T-helper 17 cell (primary cell): ENCODE data around the gene TSLP. TPM values are rescaled to one million over a fixed set of nuclear protein-coding genes. Genes with fewer than 3 reads are reported as not detected.

Source experiments
- ATAC-seq: fragments of 150-1000 bp; cut with Tn5 transposase; 2 replicates; pipeline ENCODE4 v1.10.0; 2021; ENCODE audit warnings: mild to moderate bottlenecking, moderate library complexity
- DNase-seq, 3 donors: peaks; one replicate each; pipeline versions ENCODE4 v3.0.0 to v3.0.0-alpha.2; 2020 to 2021
- H3K9me3 ChIP-seq: one replicate; pipeline ENCODE4 v1.7.0; 2013; ENCODE audit warnings: low read length, mild to moderate bottlenecking; ENCODE audit not compliant: control insufficient read depth, poor library complexity, severe bottlenecking
- H3K27ac Mint-ChIP-seq: one replicate; pipeline ENCODE4 v1.8.0; 2022; ENCODE audit warnings: mild to moderate bottlenecking, moderate library complexity, mixed read lengths
- H3K27me3 Mint-ChIP-seq: one replicate; pipeline ENCODE4 v1.8.0; 2022; ENCODE audit warnings: mixed read lengths
- H3K36me3 Mint-ChIP-seq: one replicate; pipeline ENCODE4 v1.8.0; 2022; ENCODE audit warnings: low read depth, mixed read lengths
- H3K4me1 Mint-ChIP-seq: one replicate; pipeline ENCODE4 v1.8.0; 2022; ENCODE audit warnings: mild to moderate bottlenecking, mixed read lengths
- H3K4me3 Mint-ChIP-seq: one replicate; pipeline ENCODE4 v1.8.0; 2022; ENCODE audit warnings: mild to moderate bottlenecking, moderate library complexity, mixed read lengths
- total RNA-seq, 4 donors: library from RNA in 2 of 4; stranded (reverse) in 2 of 4; gene quantifications; one replicate each; pipeline ENCODE4 v1.2.3 and lab custom pipeline; 2022 to 2026

TSLP gene
- total RNA-seq (not detected), total RNA-seq (lab: John Stamatoyannopoulos, UW) (0 reads per million in 2 donors)

DNA sequence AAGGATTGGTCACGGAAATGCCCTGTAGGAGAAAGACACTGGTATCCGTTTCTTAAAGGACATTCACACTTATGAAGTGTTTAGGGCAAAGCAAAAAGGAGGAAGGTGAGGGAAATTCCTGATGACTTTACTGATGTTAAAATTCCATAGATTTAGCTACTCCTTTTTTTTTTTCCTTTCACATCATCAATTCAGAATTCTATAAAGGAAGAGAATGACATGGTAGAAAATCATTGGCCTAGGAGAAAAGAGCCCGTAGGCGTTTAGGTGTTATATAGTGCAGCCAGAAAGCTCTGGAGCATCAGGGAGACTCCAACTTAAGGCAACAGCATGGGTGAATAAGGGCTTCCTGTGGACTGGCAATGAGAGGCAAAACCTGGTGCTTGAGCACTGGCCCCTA, at the start of gene TSLP:
Gene TSLP, plus strand, starts transcription at position 301 of the 400 bp plus-strand sequence. CDS start 178 bp downstream, outside the sequence.
- no peak within 1 kb of the TSS for H3K27ac Mint-ChIP-seq

DNA sequence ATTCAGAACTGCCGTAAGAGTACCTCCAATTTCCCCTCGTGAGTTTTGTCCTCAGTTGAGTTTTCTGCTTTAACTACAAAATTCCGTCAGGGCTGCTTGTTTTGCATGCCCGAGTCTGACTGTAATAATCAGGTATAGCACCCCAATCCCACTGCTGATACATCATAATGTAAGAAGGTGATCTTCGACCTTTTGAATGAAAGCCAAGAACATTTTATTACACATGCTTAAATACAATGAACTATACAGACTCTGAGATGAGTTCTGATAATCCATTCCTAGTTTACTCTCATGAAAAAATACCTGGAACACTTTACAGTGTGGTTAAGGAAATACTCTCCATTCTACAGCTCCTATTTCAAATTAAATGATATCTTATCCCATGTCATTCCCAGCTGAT, 49.2 kb upstream of the TSLP start:
- H3K4me3 Mint-ChIP-seq, result no peak overlapping the region
- ATAC-seq, result no peak

More for the DNA sequence above, at the start of gene TSLP:
- Mint-ChIP-seq H3K36me3 (peaks cover 7% of the 10 kb centered on the region), H3K4me3 (peak within 1 kb of the TSS; percentile 97), H3K4me1 (peaks cover 24% of the 10 kb centered on the region), H3K27me3 (peaks cover 93% of the 10 kb centered on the region)
- DNase-seq (no peak), ATAC-seq (no peak)
- no peaks in the 10 kb centered on the region for H3K9me3 ChIP-seq

DNA sequence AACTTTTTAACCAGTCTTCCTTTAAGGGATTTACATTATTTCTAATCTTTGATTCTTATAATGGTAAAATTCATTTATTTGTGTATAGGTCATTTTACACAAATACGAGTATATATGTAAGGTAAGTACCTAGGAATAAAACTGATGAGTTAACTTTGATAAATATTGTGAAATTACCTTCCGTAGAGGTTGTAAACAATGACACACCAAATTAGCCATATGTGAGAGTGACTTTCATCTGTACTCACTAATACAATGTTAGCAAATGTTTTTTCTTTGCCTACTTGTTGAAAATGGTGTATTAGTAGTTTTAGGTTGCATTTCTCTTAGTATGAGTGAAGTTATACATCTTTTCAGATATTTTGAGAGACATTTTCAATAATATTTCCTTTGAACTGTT, 42.6 kb upstream of the TSLP start:
- Mint-ChIP-seq H3K4me3 (no peak overlapping the region), H3K27ac (no peak overlapping the region), H3K36me3 (no peaks in the 10 kb centered on the region), H3K4me1 (no peaks in the 10 kb centered on the region), H3K27me3 (peaks cover 11% of the 10 kb centered on the region)
- ATAC-seq (no peak), DNase-seq (no peak)
- no peaks in the 10 kb centered on the region for H3K9me3 ChIP-seq

More for the DNA sequence above, 49.2 kb upstream of the TSLP start:
- Mint-ChIP-seq H3K4me1 (no peaks in the 10 kb centered on the region), H3K27ac (no peak overlapping the region), H3K36me3 (no peaks in the 10 kb centered on the region), H3K27me3 (peaks cover 28% of the 10 kb centered on the region)
- DNase-seq, result no peak
- no peaks in the 10 kb centered on the region for H3K9me3 ChIP-seq

DNA sequence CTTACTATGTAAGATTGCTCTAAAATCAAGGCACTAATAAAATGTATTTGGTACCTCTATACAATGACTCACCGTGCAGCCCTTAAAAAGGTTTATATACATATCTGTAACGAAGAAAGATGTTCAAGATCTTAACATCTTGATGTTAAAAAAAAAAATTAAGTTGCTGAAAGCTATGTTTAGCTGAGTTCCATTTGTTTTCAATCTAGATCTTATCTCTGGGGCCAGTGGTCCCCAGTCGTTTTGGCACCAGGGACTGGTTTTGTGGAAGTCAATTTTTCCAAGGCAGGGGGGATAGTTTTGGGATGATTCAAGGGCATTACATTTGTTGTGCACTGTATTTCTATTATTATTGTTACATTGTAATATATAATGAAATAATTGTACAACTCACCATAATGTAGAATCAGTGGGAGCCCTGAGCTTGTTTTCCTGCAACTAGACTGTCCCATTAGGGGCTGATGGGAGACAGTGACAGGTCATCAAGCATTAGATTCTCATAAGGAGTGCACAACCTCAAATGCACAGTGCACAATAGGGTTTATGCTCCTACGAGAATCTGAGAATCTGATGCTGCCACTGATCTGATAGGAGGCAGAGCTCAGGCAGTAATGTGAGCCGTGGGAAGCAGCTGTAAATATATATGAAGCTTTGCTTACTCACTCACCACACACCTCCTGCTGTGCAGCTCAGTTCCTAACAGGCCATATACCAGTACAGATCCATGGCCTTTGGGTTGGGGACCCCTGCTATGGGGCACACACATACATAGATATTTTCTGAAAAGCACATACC, 27.6 kb upstream of the TSLP start:
- no peak overlapping the region for H3K4me3 Mint-ChIP-seq
- DNase-seq (no peak), ATAC-seq (no peak)
- no peaks in the 10 kb centered on the region for H3K36me3 Mint-ChIP-seq
- no peak overlapping the region for H3K27ac Mint-ChIP-seq
- H3K9me3 ChIP-seq, result no peaks in the 10 kb centered on the region
- H3K4me1 Mint-ChIP-seq, result no peaks in the 10 kb centered on the region
- peaks cover 7% of the 10 kb centered on the region for H3K27me3 Mint-ChIP-seq

DNA sequence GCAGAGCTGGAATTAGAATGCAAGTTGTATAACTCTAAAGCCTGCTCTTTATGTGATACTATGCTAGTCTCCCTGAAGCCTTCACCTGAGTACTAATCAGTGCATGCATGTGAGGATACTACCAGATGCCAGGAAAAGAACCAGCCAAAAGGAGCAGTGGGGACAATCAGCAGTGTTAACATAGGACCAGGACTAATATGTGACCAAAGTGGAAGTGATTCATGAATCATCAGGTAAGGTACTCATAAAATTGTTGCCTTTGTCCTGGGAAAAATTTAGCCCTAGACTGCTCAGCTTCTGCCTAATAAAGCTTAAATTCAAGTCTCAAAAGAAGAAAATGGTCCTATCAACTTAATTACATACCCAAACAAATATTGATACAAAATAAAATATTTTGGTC, 13.4 kb upstream of the TSLP start:
- peaks cover 35% of the 10 kb centered on the region for H3K27me3 Mint-ChIP-seq

DNA sequence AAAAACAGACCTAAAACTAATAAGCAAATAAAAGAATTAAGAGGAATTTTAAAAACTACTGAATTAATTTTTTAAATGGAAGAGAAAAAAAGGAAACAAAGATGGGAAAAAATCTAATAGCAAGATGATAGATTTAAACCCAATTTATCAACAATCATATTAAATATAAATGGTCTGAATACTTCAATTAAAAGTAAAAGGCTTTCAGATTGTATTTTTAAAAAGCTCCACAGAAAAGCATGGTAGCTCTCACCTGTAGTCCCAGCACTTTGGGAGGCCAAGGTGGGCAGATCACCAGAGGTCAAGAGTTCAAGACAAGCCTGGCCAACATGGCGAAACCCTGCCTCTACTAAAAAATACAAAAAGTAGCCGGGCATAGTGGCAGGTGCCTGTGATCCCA, 11.3 kb upstream of the TSLP start:
- no peaks in the 10 kb centered on the region for H3K4me1 Mint-ChIP-seq
- H3K9me3 ChIP-seq, result no peaks in the 10 kb centered on the region
- peaks cover 8% of the 10 kb centered on the region for H3K36me3 Mint-ChIP-seq
- no peak overlapping the region for H3K4me3 Mint-ChIP-seq
- peaks cover 37% of the 10 kb centered on the region for H3K27me3 Mint-ChIP-seq
- no peak overlapping the region for H3K27ac Mint-ChIP-seq
- no peak for ATAC-seq
- DNase-seq, result no peak

More for the DNA sequence above, 13.4 kb upstream of the TSLP start:
- no peak overlapping the region for H3K4me3 Mint-ChIP-seq
- DNase-seq (no peak), ATAC-seq (no peak)
- H3K9me3 ChIP-seq, result no peaks in the 10 kb centered on the region
- peaks cover 8% of the 10 kb centered on the region for H3K36me3 Mint-ChIP-seq
- H3K4me1 Mint-ChIP-seq, result no peaks in the 10 kb centered on the region
- no peak overlapping the region for H3K27ac Mint-ChIP-seq

DNA sequence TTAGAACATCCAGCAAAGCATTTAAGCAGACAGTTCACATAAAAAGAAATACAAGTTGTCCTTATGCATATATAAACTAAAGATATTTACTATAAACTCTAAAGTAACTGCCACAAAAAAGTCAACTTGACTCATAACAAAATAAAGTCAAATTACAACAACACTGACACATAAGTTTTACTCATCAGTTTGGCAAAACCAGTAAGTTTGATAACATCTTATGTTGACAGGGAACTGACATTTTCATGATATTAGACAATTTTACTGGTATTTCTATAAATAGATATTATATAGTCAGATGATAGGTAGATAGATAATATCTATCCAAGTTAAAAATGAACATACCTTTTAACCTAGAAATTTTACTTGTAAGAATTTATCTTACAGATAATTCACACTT, 9.9 kb upstream of the TSLP start:
- Mint-ChIP-seq H3K27me3 (peaks cover 37% of the 10 kb centered on the region), H3K4me1 (no peaks in the 10 kb centered on the region), H3K4me3 (no peak overlapping the region), H3K36me3 (peaks cover 6% of the 10 kb centered on the region), H3K27ac (no peak overlapping the region)
- no peak for ATAC-seq
- no peaks in the 10 kb centered on the region for H3K9me3 ChIP-seq
- no peak for DNase-seq

DNA sequence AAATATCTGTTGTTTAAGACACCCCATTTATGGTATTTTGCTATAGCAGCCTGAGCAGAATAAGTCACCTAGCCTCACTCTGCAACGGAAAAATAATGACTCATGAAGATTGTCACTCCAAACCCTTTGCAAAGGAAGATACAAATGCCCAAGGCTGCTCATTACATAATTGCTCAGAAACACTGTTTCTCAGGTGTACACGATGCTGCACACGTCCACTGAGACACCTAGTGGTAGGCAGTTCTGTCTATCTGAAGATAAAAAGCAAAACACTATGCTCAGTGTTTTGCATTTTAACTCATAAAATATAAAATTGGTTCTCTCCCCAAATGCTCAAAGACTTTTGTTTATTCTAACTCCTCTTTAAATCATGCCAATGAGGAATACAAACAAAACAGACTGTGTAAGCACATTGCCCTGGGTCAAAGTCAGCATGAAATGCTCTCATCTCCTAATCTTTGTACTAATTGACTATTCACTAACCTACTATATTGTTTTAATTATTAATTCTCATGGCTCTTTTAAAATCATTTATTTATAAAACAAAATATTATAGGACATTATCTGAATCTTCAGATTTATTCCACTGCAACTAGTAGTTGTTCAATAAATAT, 7.7 kb upstream of the TSLP start:
- H3K9me3 ChIP-seq, result no peaks in the 10 kb centered on the region
- Mint-ChIP-seq H3K27me3 (peaks cover 47% of the 10 kb centered on the region), H3K4me3 (no peak overlapping the region), H3K4me1 (no peaks in the 10 kb centered on the region), H3K27ac (no peak overlapping the region), H3K36me3 (peaks cover under 1% of the 10 kb centered on the region)
- ATAC-seq (peak; percentile 42), DNase-seq (no peak)

DNA sequence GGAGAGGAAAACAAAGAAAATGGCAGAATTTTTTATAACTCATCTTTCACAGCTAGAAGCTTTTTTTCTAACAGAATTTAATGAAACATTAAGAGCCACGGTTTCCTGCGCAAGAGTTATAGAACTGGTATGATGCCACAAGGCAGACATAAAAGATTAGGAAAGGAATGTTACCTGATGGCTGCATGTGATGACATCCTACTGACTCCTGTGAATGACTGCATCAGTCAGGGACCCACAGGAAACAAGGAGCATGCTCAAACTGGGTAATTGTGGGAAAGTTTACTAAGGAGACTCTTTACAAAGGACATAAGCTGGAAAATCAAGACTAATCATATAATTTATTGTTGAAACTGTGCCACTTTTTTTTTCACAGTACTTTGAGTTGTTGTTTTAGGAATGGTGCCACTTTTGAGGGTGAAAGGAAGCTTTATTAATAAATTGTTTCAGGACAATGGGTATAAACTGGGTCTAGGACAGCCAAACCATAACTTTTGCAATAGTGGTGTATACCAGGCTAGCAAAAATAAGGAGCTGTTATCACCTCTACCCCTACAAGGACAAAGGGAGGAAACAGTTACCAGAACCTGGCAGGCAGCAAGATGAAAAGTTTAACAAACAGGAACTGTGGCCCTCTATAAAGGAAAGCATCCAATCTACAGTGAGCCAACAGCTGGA, 5.1 kb upstream of the TSLP start:
- DNase-seq, result no peak
- Mint-ChIP-seq H3K4me1 (peaks cover 9% of the 10 kb centered on the region), H3K27ac (no peak overlapping the region), H3K36me3 (peaks cover 3% of the 10 kb centered on the region), H3K27me3 (peaks cover 72% of the 10 kb centered on the region), H3K4me3 (no peak overlapping the region)
- no peak for ATAC-seq
- H3K9me3 ChIP-seq, result no peaks in the 10 kb centered on the region

DNA sequence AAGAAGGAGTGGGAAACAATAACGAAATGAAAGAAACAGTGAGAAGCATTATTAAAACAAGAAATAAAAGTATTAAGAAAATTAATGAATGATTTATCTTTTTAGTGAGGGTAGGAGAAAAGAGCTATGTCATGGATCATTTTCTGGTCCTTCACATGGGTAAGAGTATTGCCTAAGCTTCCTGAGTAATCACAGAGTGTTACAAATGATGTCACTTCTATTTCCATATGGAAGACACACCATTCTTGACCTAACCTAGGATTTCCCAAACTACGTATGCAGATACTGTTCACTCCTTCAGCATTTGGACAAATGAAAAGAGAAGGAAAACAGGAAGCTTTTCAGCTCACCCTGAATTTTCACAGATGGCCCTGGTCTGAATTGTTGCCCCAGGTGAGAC, 3.3 kb upstream of the TSLP start:
- no peak overlapping the region for H3K4me3 Mint-ChIP-seq
- ATAC-seq (no peak), DNase-seq (no peak)
- H3K9me3 ChIP-seq, result no peaks in the 10 kb centered on the region
- no peak overlapping the region for H3K27ac Mint-ChIP-seq
- peaks cover 91% of the 10 kb centered on the region for H3K27me3 Mint-ChIP-seq
- peaks cover 4% of the 10 kb centered on the region for H3K36me3 Mint-ChIP-seq
- peaks cover 18% of the 10 kb centered on the region for H3K4me1 Mint-ChIP-seq

DNA sequence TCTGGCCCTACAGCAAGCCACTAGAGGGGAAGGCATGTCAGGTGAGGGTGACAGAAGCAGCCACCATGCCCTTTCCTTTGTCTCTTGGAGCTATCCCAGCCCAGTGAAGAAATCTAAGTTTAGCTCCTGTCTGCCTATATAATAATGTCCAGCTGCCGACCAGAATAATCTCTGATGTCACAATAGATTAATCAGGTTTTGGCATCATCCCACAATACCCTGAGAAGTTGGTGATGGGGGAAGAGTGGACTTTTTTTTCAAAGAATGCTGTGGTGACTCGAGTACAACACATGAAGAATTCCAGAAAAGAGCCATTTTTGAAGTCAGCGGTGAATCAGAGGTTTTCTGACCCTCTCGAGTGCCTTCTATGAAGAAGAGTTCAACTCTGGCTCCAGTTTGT, 1.7 kb upstream of the TSLP start:
- Mint-ChIP-seq H3K4me3 (peak overlapping the region; percentile 33), H3K4me1 (peaks cover 24% of the 10 kb centered on the region), H3K27me3 (peaks cover 98% of the 10 kb centered on the region), H3K27ac (no peak overlapping the region), H3K36me3 (peaks cover 7% of the 10 kb centered on the region)
- DNase-seq (no peak), ATAC-seq (no peak)
- H3K9me3 ChIP-seq, result no peaks in the 10 kb centered on the region

DNA sequence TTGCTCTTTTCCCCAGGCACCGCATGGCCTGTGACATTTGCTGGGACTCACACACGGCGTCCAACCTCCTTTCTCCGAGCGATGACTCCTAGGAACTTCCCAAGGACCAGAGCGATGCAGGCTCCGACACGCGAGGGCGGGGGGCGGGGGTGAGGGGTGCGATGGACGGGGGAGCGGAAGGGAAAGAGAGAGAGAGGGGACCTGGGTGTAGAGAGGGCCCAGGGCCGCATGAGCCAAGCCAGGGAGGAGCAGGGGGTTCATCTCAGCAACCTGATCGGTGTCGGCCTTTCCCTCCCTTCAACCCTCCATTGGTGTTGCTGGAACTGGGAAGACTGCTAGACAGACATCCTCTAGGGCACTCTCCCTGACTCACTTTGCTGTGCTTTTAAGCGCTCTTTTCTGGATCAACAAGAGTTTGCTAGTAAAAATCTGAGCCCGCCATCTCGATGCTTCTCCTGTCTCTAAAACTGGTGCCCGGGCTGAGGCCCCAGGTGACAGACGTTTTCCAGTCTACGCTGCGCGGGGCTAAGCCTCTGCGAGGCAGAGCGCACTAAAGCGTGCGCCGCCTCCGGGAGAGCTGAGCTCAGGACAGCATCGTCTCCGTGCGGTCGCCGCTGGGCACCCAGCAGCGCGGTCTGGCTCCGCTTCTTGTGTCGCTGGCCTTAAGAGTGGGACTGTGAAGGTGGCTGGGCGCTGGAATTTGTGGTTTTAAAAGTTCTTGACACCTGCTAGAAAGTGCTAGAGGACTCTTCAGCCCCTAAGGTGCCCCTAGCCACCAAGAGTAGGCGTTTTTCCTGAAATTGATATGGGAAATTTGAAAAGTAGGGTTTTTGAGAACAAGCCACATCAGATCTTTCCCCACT, 1.0 kb upstream of the TSLP start:
- DNase-seq (no peak), ATAC-seq (peak; percentile 44)
- H3K4me3 Mint-ChIP-seq, result peak overlapping the region; percentile 59
- H3K4me1 Mint-ChIP-seq, result peaks cover 24% of the 10 kb centered on the region
- H3K27me3 Mint-ChIP-seq, result peaks cover 98% of the 10 kb centered on the region
- no peak overlapping the region for H3K27ac Mint-ChIP-seq
- peaks cover 7% of the 10 kb centered on the region for H3K36me3 Mint-ChIP-seq
- H3K9me3 ChIP-seq, result no peaks in the 10 kb centered on the region
